ENCODE data around the gene KIF3A.

KIF3A gene

GRCh38 chr5:132648355-132648754 is 89.0 kb downstream of the KIF3A start:
- H3K4me3 ChIP-seq (ENCODE audit: low read depth, low read length) = no peak overlapping the region
- no peaks in the 10 kb centered on the region for H3K36me3 ChIP-seq
- TF ChIP-seq CTCF (IDR thresholded peaks at IDR 0.05; ENCODE audit: low read depth, low read length) = no peak
- DNase-seq = no peak
- no peaks in the 10 kb centered on the region for H3K9me3 ChIP-seq (ENCODE audit: severe bottlenecking)
- H3K27me3 ChIP-seq (ENCODE audit: insufficient read depth, low read depth, severe bottlenecking) = no peaks in the 10 kb centered on the region
- no peak overlapping the region for H3K27ac ChIP-seq

- DNase-seq = no peak
- TF ChIP-seq CTCF (IDR thresholded peaks at IDR 0.05; ENCODE audit: low read depth, low read length) = no peak
- no peaks in the 10 kb centered on the region for H3K27me3 ChIP-seq (ENCODE audit: insufficient read depth, low read depth, severe bottlenecking)
- no peaks in the 10 kb centered on the region for H3K9me3 ChIP-seq (ENCODE audit: severe bottlenecking)
- peaks cover 7% of the 10 kb centered on the region for H3K36me3 ChIP-seq
- no peak overlapping the region for H3K4me3 ChIP-seq (ENCODE audit: low read depth, low read length)
- H3K27ac ChIP-seq = no peak overlapping the region
Observed at GRCh38 chr5:132647473-132647872, 89.9 kb downstream of the KIF3A start.

- Histone ChIP-seq H3K27ac (no peak overlapping the region), H3K27me3 (ENCODE audit: insufficient read depth, low read depth, severe bottlenecking) (no peaks in the 10 kb centered on the region), H3K9me3 (ENCODE audit: severe bottlenecking) (no peaks in the 10 kb centered on the region), H3K36me3 (peaks cover 9% of the 10 kb centered on the region), H3K4me3 (ENCODE audit: low read depth, low read length) (no peak overlapping the region)
- DNase-seq = no peak
- no peak for TF ChIP-seq CTCF (IDR thresholded peaks at IDR 0.05; ENCODE audit: low read depth, low read length)
Observed at GRCh38 chr5:132646583-132647266, 90.6 kb downstream of the KIF3A start.

- Histone ChIP-seq H3K27ac (no peak overlapping the region), H3K36me3 (peaks cover 26% of the 10 kb centered on the region), H3K9me3 (ENCODE audit: severe bottlenecking) (no peaks in the 10 kb centered on the region), H3K27me3 (ENCODE audit: insufficient read depth, low read depth, severe bottlenecking) (no peaks in the 10 kb centered on the region), H3K4me3 (ENCODE audit: low read depth, low read length) (no peak overlapping the region)
- TF ChIP-seq CTCF (IDR thresholded peaks at IDR 0.05; ENCODE audit: low read depth, low read length) = no peak
- DNase-seq = no peak
Observed at GRCh38 chr5:132644177-132644576, 93.2 kb downstream of the KIF3A start.
